ENCODE data around the gene TCEANC. TPM values are rescaled to one million over a fixed set of nuclear protein-coding genes. Genes with fewer than 3 reads are reported as not detected.
"Not testable (repeated sequence)": the region's sequence is repeated elsewhere in the genome, so short reads cannot be mapped to it uniquely, and the experiment has no call there.

TCEANC gene
- total RNA-seq, 3 donors from 2014 or later, result 4.6 to 7.8 (median 5.2) TPM

DNA sequence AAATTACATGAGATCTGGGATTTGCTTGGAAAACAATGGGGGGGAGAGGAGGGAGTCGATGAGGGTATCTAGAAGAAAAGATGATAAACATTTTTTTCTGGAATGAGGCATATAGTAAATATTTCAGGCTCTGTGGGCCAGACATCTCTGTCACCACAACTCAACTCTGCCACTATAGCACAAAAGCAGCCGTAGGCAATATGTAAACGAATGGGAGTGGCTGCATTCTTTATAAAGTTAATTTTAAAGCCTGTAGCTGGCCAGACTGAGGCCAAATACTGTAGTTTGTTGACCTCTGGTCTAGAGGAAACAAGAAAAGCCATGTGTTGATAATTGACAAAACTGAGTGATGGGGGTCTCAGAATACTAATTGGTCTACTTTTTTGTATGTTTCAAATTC lies 14.1 kb upstream of the TCEANC start:
- Histone ChIP-seq H3K4me3 (no peak overlapping the region), H3K27me3 (peaks cover 0 to 64% of the 10 kb centered on the region in 2 donors), H3K9me3 (peaks cover 7 to 24% of the 10 kb centered on the region in 2 donors), H3K36me3 (no peaks in the 10 kb centered on the region), H3K4me1 (no peaks in the 10 kb centered on the region), H3K27ac (no peak overlapping the region)
- intact Hi-C loops (cut with DNase I; ENCODE audit: low total_unique reads), result no loop called here
- DNase-seq (ENCODE audit: low spot score in 2 of 2), result no peak
- TF ChIP-seq POLR2A (IDR thresholded peaks at IDR 0.05) (no peak), POLR2AphosphoS5 (IDR thresholded peaks at IDR 0.05) (no peak)
- TF ChIP-seq, protein P1, sequence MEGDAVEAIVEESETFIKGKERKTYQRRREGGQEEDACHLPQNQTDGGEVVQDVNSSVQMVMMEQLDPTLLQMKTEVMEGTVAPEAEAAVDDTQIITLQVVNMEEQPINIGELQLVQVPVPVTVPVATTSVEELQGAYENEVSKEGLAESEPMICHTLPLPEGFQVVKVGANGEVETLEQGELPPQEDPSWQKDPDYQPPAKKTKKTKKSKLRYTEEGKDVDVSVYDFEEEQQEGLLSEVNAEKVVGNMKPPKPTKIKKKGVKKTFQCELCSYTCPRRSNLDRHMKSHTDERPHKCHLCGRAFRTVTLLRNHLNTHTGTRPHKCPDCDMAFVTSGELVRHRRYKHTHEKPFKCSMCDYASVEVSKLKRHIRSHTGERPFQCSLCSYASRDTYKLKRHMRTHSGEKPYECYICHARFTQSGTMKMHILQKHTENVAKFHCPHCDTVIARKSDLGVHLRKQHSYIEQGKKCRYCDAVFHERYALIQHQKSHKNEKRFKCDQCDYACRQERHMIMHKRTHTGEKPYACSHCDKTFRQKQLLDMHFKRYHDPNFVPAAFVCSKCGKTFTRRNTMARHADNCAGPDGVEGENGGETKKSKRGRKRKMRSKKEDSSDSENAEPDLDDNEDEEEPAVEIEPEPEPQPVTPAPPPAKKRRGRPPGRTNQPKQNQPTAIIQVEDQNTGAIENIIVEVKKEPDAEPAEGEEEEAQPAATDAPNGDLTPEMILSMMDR (IDR thresholded peaks at IDR 0.05), result no peak

DNA sequence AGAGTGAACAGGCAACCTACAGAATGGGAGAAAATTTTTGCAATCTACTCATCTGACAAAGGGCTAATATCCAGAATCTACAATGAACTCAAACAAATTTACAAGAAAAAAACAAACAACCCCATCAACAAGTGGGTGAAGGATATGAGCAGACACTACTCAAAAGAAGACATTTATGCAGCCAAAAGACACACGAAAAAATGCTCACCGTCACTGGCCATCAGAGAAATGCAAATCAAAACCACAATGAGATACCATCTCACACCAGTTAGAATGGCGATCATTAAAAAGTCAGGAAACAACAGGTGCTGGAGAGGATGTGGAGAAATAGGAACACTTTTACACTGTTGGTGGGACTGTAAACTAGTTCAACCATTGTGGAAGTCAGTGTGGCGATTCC lies 11.3 kb upstream of the TCEANC start:
- intact Hi-C loops (cut with DNase I; ENCODE audit: low total_unique reads); H3K4me1 ChIP-seq; DNase-seq (ENCODE audit: low spot score in 2 of 2); H3K4me3 ChIP-seq; H3K36me3 ChIP-seq; H3K27ac ChIP-seq: not testable (repeated sequence)
- Histone ChIP-seq H3K9me3 (peaks cover 1 to 15% of the 10 kb centered on the region in 2 donors), H3K27me3 (peaks cover 0 to 61% of the 10 kb centered on the region in 2 donors)

DNA sequence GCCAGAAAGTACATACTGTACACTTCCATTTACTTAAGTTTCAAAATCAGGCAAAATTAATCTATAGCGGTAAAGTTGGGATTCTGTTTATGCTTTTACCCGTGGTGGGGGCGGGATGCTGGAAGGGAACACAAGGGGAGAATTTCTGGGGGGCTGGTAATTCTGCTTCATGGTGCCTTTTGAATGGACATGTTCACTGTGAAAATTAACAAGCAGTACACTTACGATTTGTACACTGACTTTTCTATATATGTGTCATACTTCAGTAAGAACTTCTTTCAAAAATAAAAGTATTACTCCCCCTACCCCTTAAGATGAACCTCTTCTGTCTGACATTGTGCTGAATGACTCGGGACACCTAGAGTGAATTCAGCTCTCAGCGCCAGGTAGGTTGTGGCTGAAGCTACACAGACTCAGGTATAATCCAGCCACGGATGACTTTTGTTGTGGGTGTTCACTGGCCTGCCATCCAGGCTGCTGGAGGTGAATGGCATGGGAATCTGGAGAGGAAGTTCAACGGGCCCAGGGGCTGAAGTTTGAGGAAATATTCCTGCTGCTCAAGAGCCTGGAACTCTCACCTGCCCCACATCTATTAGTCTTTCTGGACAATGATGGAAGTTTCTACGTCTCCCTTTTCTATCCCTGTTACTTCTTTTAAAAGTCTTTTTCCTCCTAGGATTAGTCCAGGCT lies 7.3 kb upstream of the TCEANC start:
- Histone ChIP-seq H3K27me3 (peaks cover 0 to 70% of the 10 kb centered on the region in 2 donors), H3K9me3 (no peaks in the 10 kb centered on the region), H3K4me3 (no peak overlapping the region), H3K36me3 (no peaks in the 10 kb centered on the region), H3K27ac (no peak overlapping the region), H3K4me1 (no peaks in the 10 kb centered on the region)
- intact Hi-C loops (cut with DNase I; ENCODE audit: low total_unique reads), result no loop called here
- DNase-seq (ENCODE audit: low spot score in 2 of 2), result no peak
- TF ChIP-seq, protein P1 (IDR thresholded peaks at IDR 0.05), result no peak
- TF ChIP-seq POLR2A (IDR thresholded peaks at IDR 0.05) (no peak), POLR2AphosphoS5 (IDR thresholded peaks at IDR 0.05) (no peak)

DNA sequence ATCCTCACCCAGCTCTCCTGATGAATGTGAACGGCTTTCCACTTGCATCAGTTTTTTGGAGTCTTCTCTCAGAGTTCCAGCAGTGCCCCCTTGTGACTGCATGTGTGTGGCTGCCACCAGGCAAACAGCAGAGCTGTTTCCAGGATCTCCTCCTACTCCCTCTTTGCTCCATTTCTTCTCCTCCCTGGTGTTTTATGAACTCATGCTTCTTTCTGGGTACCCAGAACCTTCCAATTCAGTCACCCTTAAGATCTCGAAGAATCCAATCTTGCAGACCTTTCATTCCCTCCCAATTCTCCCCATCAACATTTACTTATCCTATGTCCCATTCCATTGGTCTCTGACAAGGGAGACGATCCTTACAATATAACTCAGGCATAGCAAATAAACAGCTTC lies 6.8 kb upstream of the TCEANC start:
- DNase-seq (ENCODE audit: low spot score in 2 of 2), result peak in 1 of 2 donors; percentile 51
- TF ChIP-seq, protein P1 (IDR thresholded peaks at IDR 0.05), result peak in 2 of 3 donors; percentile 39 to 47
- no peak for TF ChIP-seq POLR2AphosphoS5 (IDR thresholded peaks at IDR 0.05)
- Histone ChIP-seq H3K27me3 (peaks cover 0 to 66% of the 10 kb centered on the region in 2 donors), H3K36me3 (no peaks in the 10 kb centered on the region), H3K27ac (no peak overlapping the region), H3K9me3 (no peaks in the 10 kb centered on the region), H3K4me1 (no peaks in the 10 kb centered on the region), H3K4me3 (no peak overlapping the region)
- intact Hi-C loops (cut with DNase I; ENCODE audit: low total_unique reads), result no loop called here

DNA sequence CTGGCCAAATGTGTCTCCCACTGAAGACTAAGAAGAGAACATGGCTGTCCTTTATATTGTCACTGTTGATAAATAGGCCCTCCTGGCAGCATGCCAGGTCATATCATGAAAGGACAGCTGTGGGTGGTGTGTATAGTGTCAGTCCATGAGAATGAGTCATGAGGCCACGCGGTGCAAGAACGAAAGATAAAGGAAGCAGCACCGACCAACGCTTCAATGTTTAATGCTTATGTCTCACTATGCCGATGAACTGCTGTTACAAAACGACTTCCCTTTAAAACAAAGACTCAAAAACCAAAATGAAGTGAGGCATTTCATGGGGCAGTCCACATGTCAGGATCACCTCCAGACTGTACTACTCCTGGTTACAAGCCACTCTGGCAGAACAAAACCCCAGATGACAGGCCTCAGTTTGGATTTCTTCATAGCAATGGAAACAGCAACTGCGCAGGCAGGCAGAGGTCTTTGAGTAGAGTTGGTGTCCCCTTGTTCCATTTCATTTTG lies 5.2 kb upstream of the TCEANC start:
- Histone ChIP-seq H3K36me3 (no peaks in the 10 kb centered on the region), H3K27me3 (peaks cover 0 to 64% of the 10 kb centered on the region in 2 donors), H3K9me3 (no peaks in the 10 kb centered on the region), H3K27ac (no peak overlapping the region), H3K4me1 (no peaks in the 10 kb centered on the region), H3K4me3 (no peak overlapping the region)
- TF ChIP-seq POLR2AphosphoS5 (IDR thresholded peaks at IDR 0.05) (no peak), POLR2A (IDR thresholded peaks at IDR 0.05) (no peak)
- TF ChIP-seq, protein P1 (IDR thresholded peaks at IDR 0.05), result no peak
- intact Hi-C loops (cut with DNase I; ENCODE audit: low total_unique reads), result no loop called here
- DNase-seq (ENCODE audit: low spot score in 2 of 2), result no peak

DNA sequence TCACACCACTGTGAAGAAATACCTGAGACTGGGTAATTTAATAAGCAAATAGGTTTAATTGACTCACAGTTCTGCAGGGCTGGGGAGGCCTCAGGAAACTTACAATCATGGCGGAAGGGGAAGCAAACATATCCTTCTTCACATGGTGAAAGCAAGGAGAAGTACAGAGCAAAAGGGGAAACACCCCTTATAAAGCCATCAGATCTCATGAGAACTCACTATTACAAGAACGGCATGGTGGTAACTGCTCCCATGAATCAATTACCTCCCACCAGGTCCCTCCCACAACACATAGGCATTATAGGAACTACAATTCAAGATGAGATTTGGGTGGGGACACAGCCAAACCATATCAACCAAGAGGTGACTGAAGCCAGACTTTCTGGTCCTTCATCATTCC lies 4.6 kb upstream of the TCEANC start:
- H3K27me3 ChIP-seq, result peaks cover 0 to 58% of the 10 kb centered on the region in 2 donors
- intact Hi-C loops (cut with DNase I; ENCODE audit: low total_unique reads); H3K9me3 ChIP-seq; H3K27ac ChIP-seq; H3K36me3 ChIP-seq; H3K4me1 ChIP-seq; DNase-seq (ENCODE audit: low spot score in 2 of 2); H3K4me3 ChIP-seq: not testable (repeated sequence)
